ENCODE data around the gene MPDU1.

GRCh38 chr17:7544911-7545310 lies 38.7 kb upstream of the MPDU1 start:
- TF ChIP-seq EZH2 (IDR thresholded peaks at IDR 0.05; ENCODE audit: borderline replicate concordance) (no peak), CTCF (IDR thresholded peaks at IDR 0.05; ENCODE audit: poor library complexity) (no peak)

Data from hepatocyte (in vitro differentiated cells).